Testis (tissue), 3 donors: Measurements from ENCODE around the gene DGKH. TPM values are rescaled to one million over a fixed set of nuclear protein-coding genes. Genes with fewer than 3 reads are reported as not detected.

Experiments
- DNase-seq: peaks from one replicate; pipeline ENCODE4 v3.0.0-alpha.2; 2019
- H3K27ac ChIP-seq, 2 donors: fragments of 200-600 bp; sonication (generic); one replicate each; pipeline ENCODE4 v1.5.1; 2019
- H3K27me3 ChIP-seq: fragments of 200-600 bp; sonication (generic); one replicate; pipeline ENCODE4 v1.5.1; 2019
- H3K36me3 ChIP-seq: fragments of 200-600 bp; sonication (generic); one replicate; pipeline ENCODE4 v1.5.1; 2017; ENCODE audit warnings: low read depth; ENCODE audit errors: missing control alignments
- H3K4me1 ChIP-seq: fragments of 200-600 bp; sonication (generic); one replicate; pipeline ENCODE4 v1.5.1; 2019
- H3K4me3 ChIP-seq, 2 donors: fragments of 200-600 bp; sonication (generic); one replicate each; pipeline ENCODE4 v1.5.1; 2017 to 2019
- H3K9me3 ChIP-seq: fragments of 200-600 bp; sonication (generic); one replicate; pipeline ENCODE4 v1.5.1; 2017
- POLR2A ChIP-seq: fragments of 450-650 bp; IDR thresholded peaks from one replicate; pipeline ENCODE4 v1.6.1; 2017; ENCODE audit warnings: antibody characterized with exemption, mild to moderate bottlenecking, moderate library complexity
- WGBS, 2 donors: methylation state at CpG; one replicate each; pipeline ENCODE4 v1.1.5; 2018; 5-methylcytosine and 5-hydroxymethylcytosine counted together
- intact Hi-C: fragments of 100-400 bp; cut with DNase I; formaldehyde crosslinking; loops from one replicate; pipeline ENCODE4 v1.15.1; 2023; ENCODE audit warnings: low total_unique reads
- polyA plus RNA-seq: library from polyadenylated mRNA; stranded (reverse); fragments of 350-450 nt; fragmentation: Illumina TruSeq; extraction: RNeasy Lipid Tissue Mini Kit (QIAGEN cat#74804); gene quantifications from one replicate; pipeline ENCODE4 v1.2.3, GENCODE V29; 2014; ENCODE audit warnings: low read depth, low replicate concordance; ENCODE audit not compliant: insufficient read depth
- total RNA-seq, 2 donors: library from RNA; depleted of rRNA; stranded (reverse); fragments of >200 nt; gene quantifications; one replicate each; pipeline ENCODE4 v1.2.3, GENCODE V29; 2016
- TF ChIP-seq, protein P1 (sequence below), 3 experiments: fragments of 450-650 bp in 2 of 3; fragments of 200-600 bp in 1 of 3; sonication (generic) in 1 of 3; IDR thresholded peaks; one replicate each; pipeline ENCODE4 v1.5.1; 2016 to 2019; ENCODE audit warnings: antibody characterized with exemption in 3 of 3, mild to moderate bottlenecking in 2 of 3, moderate library complexity in 1 of 3

DGKH gene
- total and polyA plus RNA-seq, 3 donors from 2014 or later, result 6.3 to 11.5 (median 9.8) TPM

DNA sequence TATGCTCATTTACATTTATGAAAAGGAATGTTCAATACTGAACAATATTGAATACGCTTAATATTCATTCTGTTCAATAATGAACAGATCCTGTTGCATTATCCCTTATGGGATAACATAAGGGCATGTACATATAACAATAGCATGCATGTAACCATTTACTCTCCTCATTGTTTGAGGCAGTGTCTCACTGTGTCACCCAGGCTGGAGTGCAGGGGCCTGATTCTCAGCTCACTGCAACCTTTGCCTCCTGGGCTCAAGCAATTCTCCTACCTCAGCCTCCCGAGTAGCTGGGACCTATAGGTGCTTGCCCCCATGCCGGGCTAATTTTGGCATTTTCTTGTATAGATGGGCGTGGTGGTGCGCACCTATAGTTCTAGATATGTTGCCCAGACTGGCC, 4.8 kb upstream of the DGKH start:
- 94 to 96% methylated on average over 4 to 5 of the region's 5 CpGs for WGBS, 2 donors
- intact Hi-C loops, result no loop called here

GRCh38 chr13:42046448-42046847, 2.0 kb upstream of the DGKH start:
- Histone ChIP-seq H3K4me1 (peaks cover 16% of the 10 kb centered on the region), H3K27me3 (no peaks in the 10 kb centered on the region), H3K36me3 (no peaks in the 10 kb centered on the region), H3K4me3 (no peak overlapping the region), H3K27ac (no peak overlapping the region), H3K9me3 (no peaks in the 10 kb centered on the region)
- no peak for TF ChIP-seq POLR2A
- TF ChIP-seq, protein P1, sequence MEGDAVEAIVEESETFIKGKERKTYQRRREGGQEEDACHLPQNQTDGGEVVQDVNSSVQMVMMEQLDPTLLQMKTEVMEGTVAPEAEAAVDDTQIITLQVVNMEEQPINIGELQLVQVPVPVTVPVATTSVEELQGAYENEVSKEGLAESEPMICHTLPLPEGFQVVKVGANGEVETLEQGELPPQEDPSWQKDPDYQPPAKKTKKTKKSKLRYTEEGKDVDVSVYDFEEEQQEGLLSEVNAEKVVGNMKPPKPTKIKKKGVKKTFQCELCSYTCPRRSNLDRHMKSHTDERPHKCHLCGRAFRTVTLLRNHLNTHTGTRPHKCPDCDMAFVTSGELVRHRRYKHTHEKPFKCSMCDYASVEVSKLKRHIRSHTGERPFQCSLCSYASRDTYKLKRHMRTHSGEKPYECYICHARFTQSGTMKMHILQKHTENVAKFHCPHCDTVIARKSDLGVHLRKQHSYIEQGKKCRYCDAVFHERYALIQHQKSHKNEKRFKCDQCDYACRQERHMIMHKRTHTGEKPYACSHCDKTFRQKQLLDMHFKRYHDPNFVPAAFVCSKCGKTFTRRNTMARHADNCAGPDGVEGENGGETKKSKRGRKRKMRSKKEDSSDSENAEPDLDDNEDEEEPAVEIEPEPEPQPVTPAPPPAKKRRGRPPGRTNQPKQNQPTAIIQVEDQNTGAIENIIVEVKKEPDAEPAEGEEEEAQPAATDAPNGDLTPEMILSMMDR (IDR thresholded peaks at IDR 0.05), result no peak
- intact Hi-C loops, result no loop called here
- WGBS, 2 donors, result 86 to 87% methylated on average over 4 of the region's 4 CpGs
- no peak for DNase-seq

More for the DNA sequence above, 4.8 kb upstream of the DGKH start:
- H3K27ac ChIP-seq, result no peak overlapping the region
- no peaks in the 10 kb centered on the region for H3K36me3 ChIP-seq
- TF ChIP-seq, protein P1 (IDR thresholded peaks at IDR 0.05), result no peak
- H3K4me3 ChIP-seq, result no peak overlapping the region
- H3K9me3 ChIP-seq, result no peaks in the 10 kb centered on the region
- H3K4me1 ChIP-seq, result peaks cover 16% of the 10 kb centered on the region
- DNase-seq, result no peak
- H3K27me3 ChIP-seq, result no peaks in the 10 kb centered on the region

DNA sequence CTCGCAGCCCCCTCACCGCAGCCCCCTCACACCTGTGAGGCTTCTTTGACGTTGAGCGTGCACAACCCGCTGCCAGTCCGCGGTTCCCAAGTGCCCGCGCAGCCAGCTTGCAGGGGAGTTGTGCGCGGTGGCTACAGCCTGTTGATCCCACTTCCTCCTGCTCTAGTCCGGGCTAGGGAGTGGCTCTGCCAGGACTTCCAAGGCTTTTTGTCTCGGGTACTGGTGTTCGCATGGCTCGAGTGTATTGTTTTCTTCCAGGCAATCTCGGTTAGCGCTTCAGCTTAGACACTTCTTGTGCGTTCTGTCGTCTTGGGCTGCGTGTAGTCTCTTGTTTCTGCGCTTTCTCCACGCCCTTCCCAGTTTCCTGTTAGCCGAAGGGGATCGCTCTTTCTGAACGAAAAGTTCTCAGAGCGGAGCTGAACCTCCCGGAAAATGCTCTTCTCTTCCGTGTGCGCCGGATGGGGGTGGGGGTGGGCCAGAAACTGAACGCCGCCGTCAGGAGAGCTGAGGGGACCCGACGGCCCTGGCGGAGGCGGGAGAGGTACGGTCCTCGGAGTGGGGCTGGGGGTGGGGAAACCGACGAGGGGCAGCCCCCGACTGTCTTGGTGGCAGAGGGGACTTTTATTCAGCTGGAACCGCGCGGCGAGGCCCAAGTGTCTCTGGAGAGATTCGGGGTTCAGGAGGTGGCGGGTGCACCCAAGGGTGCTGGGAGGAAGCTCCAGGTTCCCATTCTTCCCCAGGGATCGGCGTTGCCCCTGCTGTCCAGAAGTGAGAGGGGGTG, 697 bp upstream of the DGKH start:
- TF ChIP-seq POLR2A, result no peak
- TF ChIP-seq, protein P1 (IDR thresholded peaks at IDR 0.05), result no peak
- Histone ChIP-seq H3K27me3 (no peaks in the 10 kb centered on the region), H3K4me1 (peaks cover 12% of the 10 kb centered on the region), H3K27ac (peak overlapping the region; percentile 75 to 90), H3K9me3 (no peaks in the 10 kb centered on the region), H3K4me3 (peak overlapping the region; percentile 68 to 88), H3K36me3 (no peaks in the 10 kb centered on the region)
- WGBS, 2 donors, result 1 to 2% methylated on average over 23 to 41 of the region's 50 CpGs
- intact Hi-C loops, result no loop called here
- peak; percentile 54 for DNase-seq

DNA sequence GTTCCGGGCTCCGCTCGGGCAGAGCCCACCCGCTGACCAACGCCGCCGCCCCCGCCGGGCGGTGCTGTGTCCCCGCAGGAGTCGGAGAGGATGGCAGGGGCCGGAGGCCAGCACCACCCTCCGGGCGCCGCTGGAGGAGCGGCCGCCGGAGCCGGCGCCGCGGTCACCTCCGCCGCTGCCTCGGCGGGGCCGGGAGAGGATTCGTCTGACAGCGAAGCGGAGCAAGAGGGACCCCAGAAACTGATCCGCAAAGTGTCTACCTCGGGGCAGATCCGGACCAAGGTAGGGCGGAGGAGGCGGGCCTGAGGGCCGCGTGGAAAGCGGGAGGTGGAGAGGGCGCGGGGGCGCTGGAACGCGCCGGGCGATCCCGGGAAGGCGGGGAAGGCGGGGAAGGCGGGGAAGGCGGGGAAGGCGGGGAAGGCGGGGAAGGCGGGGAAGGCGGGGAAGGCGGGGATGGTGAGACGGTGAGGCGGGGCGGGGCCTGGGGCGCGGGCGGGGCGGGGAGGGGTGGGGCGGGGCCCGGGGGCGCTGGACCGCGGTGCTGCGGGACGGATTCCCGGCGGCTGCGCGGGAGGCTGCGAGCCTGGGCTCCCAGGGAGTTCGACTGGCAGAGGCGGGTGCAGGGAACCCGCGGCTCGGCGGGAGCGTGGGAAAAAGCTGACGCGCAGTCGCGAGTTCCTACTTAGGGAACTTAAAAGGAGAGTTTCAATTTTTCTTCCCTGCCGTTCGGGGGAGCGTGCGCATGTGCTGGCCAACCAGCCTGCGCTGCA, 421 bp downstream of the DGKH start:
- peak; percentile 85 for DNase-seq
- H3K4me3 ChIP-seq, result peak overlapping the region; percentile 68 to 88
- H3K9me3 ChIP-seq, result no peaks in the 10 kb centered on the region
- WGBS, 2 donors, result 0 to 1% methylated on average over 8 to 75 of the region's 91 CpGs
- H3K27ac ChIP-seq, result peak overlapping the region; percentile 75 to 90
- no peaks in the 10 kb centered on the region for H3K27me3 ChIP-seq
- intact Hi-C loops, result no loop called here
- TF ChIP-seq, protein P1 (IDR thresholded peaks at IDR 0.05), result no peak
- TF ChIP-seq POLR2A, result no peak
- no peaks in the 10 kb centered on the region for H3K36me3 ChIP-seq
- peaks cover 12% of the 10 kb centered on the region for H3K4me1 ChIP-seq
